ENCODE measurements around the gene NOP16.

NOP16 gene

DNA sequence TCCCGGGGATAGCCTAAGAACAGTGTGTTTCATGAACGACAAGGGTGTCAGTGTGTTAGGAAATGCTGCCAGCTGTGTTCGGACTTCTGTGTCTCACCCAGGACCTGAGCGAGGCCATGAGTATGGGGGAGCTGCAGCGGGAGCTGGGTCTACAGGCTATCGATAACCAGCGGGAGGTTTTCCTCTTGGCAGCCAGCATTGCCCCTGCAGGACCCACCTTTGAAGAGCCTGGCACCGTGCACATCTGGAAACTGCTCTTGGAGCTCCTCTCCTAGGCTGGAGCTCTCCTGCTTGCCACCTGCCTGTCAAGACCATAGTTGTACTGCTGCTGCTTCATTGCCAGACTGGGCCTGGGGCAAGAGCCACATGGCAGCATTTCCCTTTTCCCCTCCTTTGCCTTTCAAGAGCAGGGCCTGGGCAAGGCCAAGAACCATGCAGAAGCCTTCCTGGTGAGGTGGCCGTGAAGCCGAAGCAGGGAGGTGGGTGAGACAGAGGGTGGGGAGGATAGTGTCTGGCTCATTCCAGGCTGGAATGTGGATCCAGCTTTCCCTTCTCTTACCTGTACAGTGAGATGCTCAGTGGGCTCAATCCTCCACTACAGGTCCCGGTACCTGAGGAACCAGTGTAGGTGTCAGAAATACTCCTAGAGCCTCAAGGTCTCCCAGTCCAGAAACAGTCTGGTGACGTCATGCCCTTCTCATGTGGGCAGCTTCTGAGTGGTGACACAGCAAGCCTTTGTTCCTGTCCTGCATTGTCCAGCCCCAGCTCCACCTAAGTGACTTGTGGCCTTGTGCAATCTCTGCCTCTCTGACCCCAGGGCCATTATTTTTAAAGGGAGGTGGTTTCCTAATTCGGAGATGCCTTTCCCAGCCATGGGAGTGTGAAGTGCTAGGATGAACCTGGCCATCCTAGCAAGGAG, 16.5 kb downstream of the NOP16 start:
- H3K9me3 ChIP-seq (ENCODE audit: control extremely low read depth in 1 of 5, control insufficient read depth in 4 of 5, insufficient read depth in 2 of 5, low read depth in 1 of 5, low read length in 4 of 5) = no peaks in the 10 kb centered on the region
- H3K4me3 ChIP-seq (ENCODE audit: control insufficient read depth in 1 of 7, extremely low read depth in 1 of 7, insufficient read depth in 4 of 7, low read depth in 2 of 7, low read length in 6 of 7) = no peak overlapping the region
- H3K27ac ChIP-seq (ENCODE audit: insufficient read depth in 1 of 2, low read depth in 1 of 2, low read length in 2 of 2, poor library complexity in 1 of 2, severe bottlenecking in 2 of 2) = no peak overlapping the region
- peaks cover 0 to 10% (median 2%) of the 10 kb centered on the region in 4 experiments for H3K4me1 ChIP-seq (ENCODE audit: control extremely low read depth in 1 of 4, control insufficient read depth in 4 of 4, insufficient read depth in 4 of 4, low read length in 3 of 4)
- ChIA-PET CTCF (no interaction called here), POLR2A (interaction anchor here (0.8 kb wide), 1 partner anchor 11 kb away, joined by 3 read pairs; the partner anchor contains the start of gene KIAA1191)
- WGBS (ENCODE audit: insufficient coverage) = over 99% methylated on average over 8 of the region's 13 CpGs
- no peaks in the 10 kb centered on the region for H3K27me3 ChIP-seq (replicated peaks in 2 of 5; ENCODE audit: control insufficient read depth in 4 of 5, insufficient read depth in 5 of 5, low read length in 4 of 5)
- no peak for DNase-seq
- peaks cover 0 to 29% (median 9%) of the 10 kb centered on the region in 4 experiments for H3K36me3 ChIP-seq (ENCODE audit: control insufficient read depth in 4 of 4, insufficient read depth in 4 of 4, low read length in 3 of 4)

- no peak overlapping the region for H3K4me3 ChIP-seq (ENCODE audit: control insufficient read depth in 1 of 7, extremely low read depth in 1 of 7, insufficient read depth in 4 of 7, low read depth in 2 of 7, low read length in 6 of 7)
- WGBS (ENCODE audit: insufficient coverage) = 94% methylated on average over 3 of the region's 8 CpGs
- H3K27ac ChIP-seq (ENCODE audit: insufficient read depth in 1 of 2, low read depth in 1 of 2, low read length in 2 of 2, poor library complexity in 1 of 2, severe bottlenecking in 2 of 2) = no peak overlapping the region
- no peaks in the 10 kb centered on the region for H3K9me3 ChIP-seq (ENCODE audit: control extremely low read depth in 1 of 5, control insufficient read depth in 4 of 5, insufficient read depth in 2 of 5, low read depth in 1 of 5, low read length in 4 of 5)
- no peak for DNase-seq
- peaks cover 0 to 15% (median 13%) of the 10 kb centered on the region in 4 experiments for H3K4me1 ChIP-seq (ENCODE audit: control extremely low read depth in 1 of 4, control insufficient read depth in 4 of 4, insufficient read depth in 4 of 4, low read length in 3 of 4)
- no peaks in the 10 kb centered on the region for H3K27me3 ChIP-seq (replicated peaks in 2 of 5; ENCODE audit: control insufficient read depth in 4 of 5, insufficient read depth in 5 of 5, low read length in 4 of 5)
- CTCF ChIA-PET = interaction anchor here (0.6 to 1.3 kb wide), 4 partner anchors 9 to 395 kb away, joined by 3 to 4 read pairs (median 3); no protein-coding TSS in a partner anchor
- H3K36me3 ChIP-seq (ENCODE audit: control insufficient read depth in 4 of 4, insufficient read depth in 4 of 4, low read length in 3 of 4) = peaks cover 0 to 29% (median 7%) of the 10 kb centered on the region in 4 experiments
- POLR2A ChIA-PET = interaction anchor here (0.6 kb wide), 1 partner anchor 14 kb away, joined by 3 read pairs; no protein-coding TSS in a partner anchor
These were observed 18.3 kb downstream of the NOP16 start for GRCh38 chr5:176369934-176370711.

GRCh38 chr5:176368726-176369125, 19.7 kb downstream of the NOP16 start:
- H3K9me3 ChIP-seq (ENCODE audit: control extremely low read depth in 1 of 5, control insufficient read depth in 4 of 5, insufficient read depth in 2 of 5, low read depth in 1 of 5, low read length in 4 of 5) = no peaks in the 10 kb centered on the region
- ChIA-PET CTCF (interaction anchor here (1.2 kb wide), 1 partner anchor 13 kb away, joined by 3 read pairs; no protein-coding TSS in a partner anchor), POLR2A (no interaction called here)
- H3K4me3 ChIP-seq (ENCODE audit: control insufficient read depth in 1 of 7, extremely low read depth in 1 of 7, insufficient read depth in 4 of 7, low read depth in 2 of 7, low read length in 6 of 7) = no peak overlapping the region
- H3K27me3 ChIP-seq (replicated peaks in 2 of 5; ENCODE audit: control insufficient read depth in 4 of 5, insufficient read depth in 5 of 5, low read length in 4 of 5) = peaks cover 0 to 3% (median 0%) of the 10 kb centered on the region in 5 experiments
- H3K36me3 ChIP-seq (ENCODE audit: control insufficient read depth in 4 of 4, insufficient read depth in 4 of 4, low read length in 3 of 4) = peaks cover 0 to 29% (median 7%) of the 10 kb centered on the region in 4 experiments
- no peak overlapping the region for H3K27ac ChIP-seq (ENCODE audit: insufficient read depth in 1 of 2, low read depth in 1 of 2, low read length in 2 of 2, poor library complexity in 1 of 2, severe bottlenecking in 2 of 2)
- peaks cover 0 to 20% (median 16%) of the 10 kb centered on the region in 4 experiments for H3K4me1 ChIP-seq (ENCODE audit: control extremely low read depth in 1 of 4, control insufficient read depth in 4 of 4, insufficient read depth in 4 of 4, low read length in 3 of 4)
- DNase-seq = no peak
- WGBS (ENCODE audit: insufficient coverage) = 100% methylated on average over 3 of the region's 13 CpGs

GRCh38 chr5:176366232-176366894, 22.0 kb downstream of the NOP16 start:
- CTCF ChIA-PET = no interaction called here
- peaks cover 0 to 3% (median 0%) of the 10 kb centered on the region in 5 experiments for H3K27me3 ChIP-seq (replicated peaks in 2 of 5; ENCODE audit: control insufficient read depth in 4 of 5, insufficient read depth in 5 of 5, low read length in 4 of 5)
- H3K9me3 ChIP-seq (ENCODE audit: control extremely low read depth in 1 of 5, control insufficient read depth in 4 of 5, insufficient read depth in 2 of 5, low read depth in 1 of 5, low read length in 4 of 5) = no peaks in the 10 kb centered on the region
- POLR2A ChIA-PET = no interaction called here
- DNase-seq = no peak
- no peak overlapping the region for H3K27ac ChIP-seq (ENCODE audit: insufficient read depth in 1 of 2, low read depth in 1 of 2, low read length in 2 of 2, poor library complexity in 1 of 2, severe bottlenecking in 2 of 2)
- WGBS (ENCODE audit: insufficient coverage) = 89% methylated on average over 35 of the region's 38 CpGs
- H3K4me1 ChIP-seq (ENCODE audit: control extremely low read depth in 1 of 4, control insufficient read depth in 4 of 4, insufficient read depth in 4 of 4, low read length in 3 of 4) = peaks cover 2 to 23% (median 21%) of the 10 kb centered on the region in 4 experiments
- peak overlapping the region; percentile 20 to 83 (median 67) for H3K4me3 ChIP-seq (ENCODE audit: control insufficient read depth in 1 of 7, extremely low read depth in 1 of 7, insufficient read depth in 4 of 7, low read depth in 2 of 7, low read length in 6 of 7)
- H3K36me3 ChIP-seq (ENCODE audit: control insufficient read depth in 4 of 4, insufficient read depth in 4 of 4, low read length in 3 of 4) = peaks cover 0 to 21% (median 7%) of the 10 kb centered on the region in 4 experiments

DNA sequence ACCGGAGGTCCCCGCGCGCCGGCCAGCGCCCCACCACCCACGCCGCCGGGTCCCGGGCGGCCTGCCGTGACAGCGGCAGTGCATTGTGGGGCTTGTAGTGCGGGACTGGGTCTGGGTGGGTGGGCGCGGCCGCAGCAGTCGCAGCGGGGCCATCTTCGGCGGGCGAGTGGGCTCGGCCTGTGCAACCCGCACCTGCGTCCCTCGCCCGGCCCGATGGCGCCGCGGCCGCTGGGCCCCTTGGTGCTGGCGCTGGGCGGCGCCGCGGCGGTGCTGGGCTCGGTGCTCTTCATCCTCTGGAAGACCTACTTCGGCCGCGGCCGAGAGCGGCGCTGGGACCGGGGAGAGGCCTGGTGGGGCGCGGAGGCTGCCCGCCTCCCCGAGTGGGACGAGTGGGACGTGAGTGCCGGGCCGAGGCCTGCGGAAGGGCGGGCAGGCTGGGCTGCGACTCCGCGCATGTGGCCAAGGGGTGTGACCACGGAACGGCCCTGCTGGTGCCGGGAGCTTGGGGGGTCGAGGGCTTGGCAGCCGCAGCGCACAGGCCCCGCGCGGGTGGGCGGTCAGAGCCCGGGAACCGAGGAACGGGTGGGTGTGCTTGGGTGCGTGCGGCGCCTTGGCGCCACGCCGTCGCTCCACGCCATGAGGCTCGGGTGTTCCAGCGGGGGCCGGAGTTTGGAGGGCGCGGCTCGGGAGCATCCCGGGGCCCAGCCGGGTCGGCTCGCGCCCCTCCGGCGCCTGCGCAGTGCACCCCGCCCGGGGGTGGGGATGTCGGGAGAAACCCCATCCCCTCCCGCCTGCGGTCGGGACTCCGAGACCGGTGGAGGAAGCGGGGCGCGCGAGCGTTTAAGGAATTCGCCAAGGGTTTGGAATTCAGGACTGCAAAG, 22.8 kb downstream of the NOP16 start, which contains the start of gene ARL10:
Gene ARL10, plus strand, starts transcription at position 137 of the 881 bp plus-strand sequence. Its CDS starts 77 bp downstream, at position 214.
- Histone ChIP-seq H3K4me1 (ENCODE audit: control extremely low read depth in 1 of 4, control insufficient read depth in 4 of 4, insufficient read depth in 4 of 4, low read length in 3 of 4) (peaks cover 2 to 26% (median 23%) of the 10 kb centered on the region in 4 experiments), H3K27ac (ENCODE audit: insufficient read depth in 1 of 2, low read depth in 1 of 2, low read length in 2 of 2, poor library complexity in 1 of 2, severe bottlenecking in 2 of 2) (no peak within 1 kb of the TSS), H3K4me3 (ENCODE audit: control insufficient read depth in 1 of 7, extremely low read depth in 1 of 7, insufficient read depth in 4 of 7, low read depth in 2 of 7, low read length in 6 of 7) (peak within 1 kb of the TSS; percentile 20 to 83 (median 67)), H3K9me3 (ENCODE audit: control extremely low read depth in 1 of 5, control insufficient read depth in 4 of 5, insufficient read depth in 2 of 5, low read depth in 1 of 5, low read length in 4 of 5) (no peaks in the 10 kb centered on the region), H3K27me3 (replicated peaks in 2 of 5; ENCODE audit: control insufficient read depth in 4 of 5, insufficient read depth in 5 of 5, low read length in 4 of 5) (peaks cover 0 to 3% (median 0%) of the 10 kb centered on the region in 5 experiments), H3K36me3 (ENCODE audit: control insufficient read depth in 4 of 4, insufficient read depth in 4 of 4, low read length in 3 of 4) (peaks cover 0 to 17% (median 5%) of the 10 kb centered on the region in 4 experiments)
- WGBS (ENCODE audit: insufficient coverage) = under 1% methylated on average over 64 of the region's 108 CpGs
- POLR2A ChIA-PET = no interaction called here
- CTCF ChIA-PET = no interaction called here
- peak; percentile 17 to 60 (median 40) for DNase-seq
